ENCODE data around the gene CHADL. TPM values are rescaled to one million over a fixed set of nuclear protein-coding genes. Genes with fewer than 3 reads are reported as not detected.

The CHADL gene
- total RNA-seq, 3 donors from 2014 or later (not counting 1 experiment from before 2014, with no cell fraction given): 0.35 to 1.2 (median 0.36) TPM

GRCh38 chr22:41242396-41243117 lies 1.8 kb upstream of the CHADL start:
- Mint-ChIP-seq H3K9me3 (no peaks in the 10 kb centered on the region), H3K36me3 (no peaks in the 10 kb centered on the region), H3K27me3 (ENCODE audit: low read depth in 2 of 2) (peaks cover 0 to 3% of the 10 kb centered on the region in 2 donors), H3K27ac (no peak overlapping the region), H3K4me3 (no peak overlapping the region), H3K4me1 (peaks cover 5 to 7% of the 10 kb centered on the region in 2 donors)
- Histone ChIP-seq H3K9me3 (ENCODE audit: control insufficient read depth, insufficient read depth, low read length) (no peaks in the 10 kb centered on the region), H3K36me3 (ENCODE audit: control insufficient read depth, insufficient read depth, low read length) (peaks cover 15% of the 10 kb centered on the region), H3K4me1 (ENCODE audit: control insufficient read depth, insufficient read depth, low read length) (peaks cover under 1% of the 10 kb centered on the region), H3K27me3 (ENCODE audit: control insufficient read depth, insufficient read depth, low read length) (no peaks in the 10 kb centered on the region), H3K27ac (ENCODE audit: low read length) (no peak overlapping the region), H3K4me3 (ENCODE audit: low read length) (no peak overlapping the region)
- ATAC-seq (no peak), DNase-seq (no peak)
- intact Hi-C loops (cut with micrococcal nuclease): no loop called here
- TF ChIP-seq CTCF (IDR thresholded peaks at IDR 0.05): no peak
- 98% methylated on average over 18 of the region's 18 CpGs for WGBS (ENCODE audit: insufficient coverage)

- Mint-ChIP-seq H3K9me3 (no peaks in the 10 kb centered on the region), H3K36me3 (no peaks in the 10 kb centered on the region), H3K4me3 (peak overlapping the region; percentile 36), H3K27ac (peak overlapping the region in 1 of 2 donors; percentile 43), H3K4me1 (peaks cover 5 to 13% of the 10 kb centered on the region in 2 donors), H3K27me3 (ENCODE audit: low read depth in 2 of 2) (peaks cover 0 to 3% of the 10 kb centered on the region in 2 donors)
- no peak for ATAC-seq
- no peaks in the 10 kb centered on the region for H3K9me3 ChIP-seq (ENCODE audit: control insufficient read depth, insufficient read depth, low read length)
- no peak for TF ChIP-seq CTCF (IDR thresholded peaks at IDR 0.05)
- peaks cover 7% of the 10 kb centered on the region for H3K36me3 ChIP-seq (ENCODE audit: control insufficient read depth, insufficient read depth, low read length)
- DNase-seq: no peak
- peaks cover 7% of the 10 kb centered on the region for H3K4me1 ChIP-seq (ENCODE audit: control insufficient read depth, insufficient read depth, low read length)
- no peak overlapping the region for H3K4me3 ChIP-seq (ENCODE audit: low read length)
- H3K27me3 ChIP-seq (ENCODE audit: control insufficient read depth, insufficient read depth, low read length): no peaks in the 10 kb centered on the region
- intact Hi-C loops (cut with micrococcal nuclease): no loop called here
- no peak overlapping the region for H3K27ac ChIP-seq (ENCODE audit: low read length)
- WGBS (ENCODE audit: insufficient coverage): 97% methylated on average over 6 of the region's 7 CpGs
Measured at GRCh38 chr22:41241133-41241676, 474 bp upstream of the CHADL start.

GRCh38 chr22:41239443-41240128 lies 1.1 kb downstream of the CHADL start:
- Histone ChIP-seq H3K9me3 (ENCODE audit: control insufficient read depth, insufficient read depth, low read length) (no peaks in the 10 kb centered on the region), H3K27ac (ENCODE audit: low read length) (no peak overlapping the region), H3K27me3 (ENCODE audit: control insufficient read depth, insufficient read depth, low read length) (no peaks in the 10 kb centered on the region), H3K36me3 (ENCODE audit: control insufficient read depth, insufficient read depth, low read length) (no peaks in the 10 kb centered on the region), H3K4me3 (ENCODE audit: low read length) (no peak overlapping the region), H3K4me1 (ENCODE audit: control insufficient read depth, insufficient read depth, low read length) (peaks cover 7% of the 10 kb centered on the region)
- no peak for TF ChIP-seq CTCF (IDR thresholded peaks at IDR 0.05)
- no peak for DNase-seq
- Mint-ChIP-seq H3K4me1 (peaks cover 5 to 13% of the 10 kb centered on the region in 2 donors), H3K27ac (no peak overlapping the region), H3K4me3 (peak overlapping the region; percentile 87), H3K36me3 (no peaks in the 10 kb centered on the region), H3K27me3 (ENCODE audit: low read depth in 2 of 2) (peaks cover 0 to 3% of the 10 kb centered on the region in 2 donors), H3K9me3 (no peaks in the 10 kb centered on the region)
- ATAC-seq: no peak
- WGBS (ENCODE audit: insufficient coverage): 82% methylated on average over 16 of the region's 16 CpGs
- intact Hi-C loops (cut with micrococcal nuclease): no loop called here

All from natural killer cell (primary cell).